Measurements from ENCODE around the gene OSBPL5. TPM values are rescaled to one million over a fixed set of nuclear protein-coding genes. Genes with fewer than 3 reads are reported as not detected.

Gene OSBPL5
- total RNA-seq, 1 experiment from 2014 or later: 21.1 TPM

DNA sequence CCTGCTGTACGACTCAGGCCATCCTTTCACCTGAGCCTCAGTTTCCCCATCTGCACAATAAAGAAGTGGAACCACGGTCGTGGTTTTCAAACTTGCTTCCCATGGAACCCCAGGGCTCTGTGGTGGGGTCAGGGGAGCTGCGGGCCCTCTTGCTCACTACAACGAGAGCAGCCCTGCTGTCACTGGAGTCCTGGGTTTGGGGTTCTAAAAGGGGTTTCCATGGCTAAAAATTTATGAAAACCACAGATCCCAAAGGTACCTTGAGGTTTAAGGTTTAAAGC lies 62.5 kb downstream of the OSBPL5 start:
- Histone ChIP-seq H3K4me3 (ENCODE audit: insufficient read depth, low read depth, low read length) (no peak overlapping the region), H3K27me3 (ENCODE audit: control insufficient read depth, insufficient read depth, low read length) (no peaks in the 10 kb centered on the region), H3K36me3 (replicated peaks; ENCODE audit: control insufficient read depth, insufficient read depth, low read length) (no peaks in the 10 kb centered on the region)
- DNase-seq: no peak

DNA sequence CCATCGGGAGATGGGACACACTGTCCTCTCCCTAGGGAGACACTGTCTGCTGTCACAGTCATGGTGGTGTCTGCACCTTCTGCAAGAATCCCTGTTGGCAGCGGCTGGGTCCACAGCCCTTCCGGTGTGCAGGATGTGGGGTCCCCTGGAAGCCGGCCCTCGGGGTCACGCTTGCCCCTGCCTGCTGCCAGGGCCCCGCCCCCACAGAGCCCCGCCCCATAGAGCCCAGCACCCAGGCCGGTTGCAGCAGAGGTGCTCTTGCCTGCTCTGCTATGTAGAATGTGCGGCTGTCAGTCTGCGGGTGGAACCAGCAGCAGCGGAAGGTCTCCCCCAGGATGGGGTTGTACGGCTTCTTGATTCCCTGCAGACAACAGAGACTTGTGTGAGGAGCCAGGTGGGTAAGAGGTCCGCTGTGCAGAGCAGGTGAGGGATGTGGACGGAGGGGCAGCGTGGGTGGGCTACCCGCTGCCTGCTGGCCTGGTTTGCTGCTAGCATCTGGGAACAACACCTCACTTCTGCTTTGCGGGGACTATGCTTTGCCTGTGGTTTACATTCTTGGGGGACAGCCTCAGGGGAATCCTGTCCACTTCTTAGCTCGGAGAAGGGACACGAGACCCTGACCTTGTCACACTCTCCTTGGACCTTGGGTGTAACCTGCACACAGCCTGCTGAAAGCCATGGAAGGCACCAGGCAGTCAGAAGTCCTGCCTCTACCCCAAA lies 63.0 kb downstream of the OSBPL5 start:
- Histone ChIP-seq H3K4me3 (ENCODE audit: insufficient read depth, low read depth, low read length) (no peak overlapping the region), H3K36me3 (replicated peaks; ENCODE audit: control insufficient read depth, insufficient read depth, low read length) (no peaks in the 10 kb centered on the region), H3K27me3 (ENCODE audit: control insufficient read depth, insufficient read depth, low read length) (no peaks in the 10 kb centered on the region)
- DNase-seq: peak; percentile 79

DNA sequence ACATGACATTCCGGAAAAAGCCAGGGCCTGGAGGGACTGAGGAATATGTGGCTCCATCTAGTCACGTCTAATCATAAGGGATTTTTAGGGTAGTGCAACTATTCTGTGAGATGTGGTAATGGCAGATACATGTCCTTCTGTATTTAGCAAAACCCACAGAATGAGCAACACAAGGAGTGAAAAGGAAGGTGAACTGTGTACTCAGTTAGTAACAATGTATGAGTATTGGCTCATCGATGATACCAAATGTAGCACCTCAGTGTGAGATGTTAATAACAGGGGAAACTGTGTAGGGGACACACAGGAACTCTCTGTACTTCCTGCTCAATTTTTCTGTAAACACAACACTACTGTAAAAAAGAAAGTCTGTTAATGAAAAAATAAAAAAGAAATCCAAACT lies 65.9 kb downstream of the OSBPL5 start:
- no peaks in the 10 kb centered on the region for H3K36me3 ChIP-seq (replicated peaks; ENCODE audit: control insufficient read depth, insufficient read depth, low read length)
- H3K27me3 ChIP-seq (ENCODE audit: control insufficient read depth, insufficient read depth, low read length): no peaks in the 10 kb centered on the region
- no peak overlapping the region for H3K4me3 ChIP-seq (ENCODE audit: insufficient read depth, low read depth, low read length)
- DNase-seq: peak; percentile 4

DNA sequence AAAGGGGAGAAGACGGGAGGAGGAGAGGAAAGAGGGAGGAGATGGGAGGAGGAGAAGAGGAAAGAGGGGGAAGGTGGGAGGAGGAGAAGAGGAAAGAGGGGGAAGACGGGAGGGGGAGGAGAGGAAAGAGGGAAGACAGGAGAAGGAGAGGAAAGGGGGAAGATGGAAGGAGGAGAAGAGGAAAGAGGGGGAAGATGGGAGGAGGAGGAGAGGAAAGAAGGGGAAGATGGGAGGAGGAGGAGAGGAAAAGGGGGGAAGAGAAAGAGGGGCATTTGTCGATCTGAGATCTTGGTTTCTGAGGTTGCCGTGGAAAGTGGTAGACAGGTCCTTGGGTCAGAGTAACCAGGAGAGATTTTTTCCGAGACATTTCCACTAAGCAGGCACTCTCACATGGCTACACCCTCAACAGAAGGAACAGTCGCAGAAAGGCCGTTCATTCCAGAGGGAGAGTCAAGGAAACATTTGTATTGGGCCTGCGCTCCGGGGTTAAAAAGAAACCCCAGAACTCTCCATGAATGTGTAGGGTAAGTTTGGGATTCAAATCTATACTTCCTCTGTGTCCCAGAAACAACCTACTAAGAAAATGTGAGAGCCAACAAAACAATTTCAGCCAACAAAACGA lies 68.1 kb downstream of the OSBPL5 start:
- Histone ChIP-seq H3K4me3 (ENCODE audit: insufficient read depth, low read depth, low read length) (no peak overlapping the region), H3K27me3 (ENCODE audit: control insufficient read depth, insufficient read depth, low read length) (no peaks in the 10 kb centered on the region), H3K36me3 (replicated peaks; ENCODE audit: control insufficient read depth, insufficient read depth, low read length) (no peaks in the 10 kb centered on the region)
- DNase-seq: peak; percentile 8

DNA sequence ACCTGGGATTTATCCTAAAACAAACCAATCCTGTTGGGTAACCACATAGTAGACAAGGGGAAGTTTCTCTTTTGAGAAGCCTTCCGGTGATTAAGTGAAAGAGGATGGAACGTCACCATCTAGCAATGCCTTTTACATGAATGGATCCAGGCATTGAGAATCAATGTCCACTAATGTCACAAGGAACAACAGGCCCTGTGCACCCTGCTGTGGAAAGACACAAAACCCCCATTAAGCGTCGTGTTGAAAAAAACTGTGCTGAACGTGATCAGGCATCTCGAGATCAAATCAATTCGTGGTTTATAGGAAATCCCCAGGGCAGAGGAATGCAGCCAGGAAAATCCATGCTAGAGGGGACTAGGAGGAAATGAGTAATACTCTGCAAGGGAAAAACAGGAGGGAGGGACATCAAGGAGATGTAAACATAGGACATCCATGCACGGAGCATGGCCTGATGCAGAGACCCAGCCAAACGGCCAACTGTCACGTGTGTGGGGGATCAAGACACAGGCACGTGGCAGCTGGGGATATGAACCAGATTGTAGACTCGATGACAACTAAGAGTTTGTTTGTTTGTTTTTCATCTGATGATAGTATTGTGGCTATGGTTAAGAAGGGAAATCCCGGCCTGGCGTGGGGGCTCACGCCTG lies 69.3 kb downstream of the OSBPL5 start:
- Histone ChIP-seq H3K36me3 (replicated peaks; ENCODE audit: control insufficient read depth, insufficient read depth, low read length) (no peaks in the 10 kb centered on the region), H3K27me3 (ENCODE audit: control insufficient read depth, insufficient read depth, low read length) (no peaks in the 10 kb centered on the region), H3K4me3 (ENCODE audit: insufficient read depth, low read depth, low read length) (no peak overlapping the region)
- peak; percentile 44 for DNase-seq

DNA sequence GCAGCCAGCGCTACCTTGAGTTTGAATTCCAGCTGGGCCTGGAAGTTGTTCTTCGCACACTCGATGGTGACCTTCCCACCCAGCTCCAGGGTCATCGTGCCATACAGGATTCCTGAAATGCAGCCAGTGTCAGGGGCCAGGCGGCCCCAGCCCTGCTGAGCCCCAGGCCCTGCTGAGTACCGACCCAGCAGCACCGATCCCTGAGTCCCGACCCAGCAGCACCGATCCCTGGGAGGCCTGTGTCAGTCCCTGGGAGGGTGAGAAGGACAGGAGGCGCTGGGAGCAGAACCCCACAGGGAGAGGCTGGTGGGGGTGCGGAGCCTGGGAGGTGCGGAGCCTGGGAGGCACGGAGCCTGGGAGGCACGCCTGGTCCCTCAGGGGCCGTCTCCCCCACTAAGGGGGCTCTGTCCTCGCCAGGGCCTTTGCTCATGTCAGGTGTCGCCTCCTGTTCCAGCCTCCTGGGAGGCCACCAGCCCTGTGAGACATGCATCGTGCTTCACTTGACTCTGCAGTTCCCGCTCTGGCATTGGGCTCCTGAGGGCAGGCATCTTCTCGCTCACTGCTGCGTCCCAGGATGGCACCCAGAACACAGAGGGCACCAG lies 70.8 kb downstream of the OSBPL5 start:
- no peaks in the 10 kb centered on the region for H3K36me3 ChIP-seq (replicated peaks; ENCODE audit: control insufficient read depth, insufficient read depth, low read length)
- DNase-seq: peak; percentile 38
- H3K4me3 ChIP-seq (ENCODE audit: insufficient read depth, low read depth, low read length): no peak overlapping the region
- no peaks in the 10 kb centered on the region for H3K27me3 ChIP-seq (ENCODE audit: control insufficient read depth, insufficient read depth, low read length)

DNA sequence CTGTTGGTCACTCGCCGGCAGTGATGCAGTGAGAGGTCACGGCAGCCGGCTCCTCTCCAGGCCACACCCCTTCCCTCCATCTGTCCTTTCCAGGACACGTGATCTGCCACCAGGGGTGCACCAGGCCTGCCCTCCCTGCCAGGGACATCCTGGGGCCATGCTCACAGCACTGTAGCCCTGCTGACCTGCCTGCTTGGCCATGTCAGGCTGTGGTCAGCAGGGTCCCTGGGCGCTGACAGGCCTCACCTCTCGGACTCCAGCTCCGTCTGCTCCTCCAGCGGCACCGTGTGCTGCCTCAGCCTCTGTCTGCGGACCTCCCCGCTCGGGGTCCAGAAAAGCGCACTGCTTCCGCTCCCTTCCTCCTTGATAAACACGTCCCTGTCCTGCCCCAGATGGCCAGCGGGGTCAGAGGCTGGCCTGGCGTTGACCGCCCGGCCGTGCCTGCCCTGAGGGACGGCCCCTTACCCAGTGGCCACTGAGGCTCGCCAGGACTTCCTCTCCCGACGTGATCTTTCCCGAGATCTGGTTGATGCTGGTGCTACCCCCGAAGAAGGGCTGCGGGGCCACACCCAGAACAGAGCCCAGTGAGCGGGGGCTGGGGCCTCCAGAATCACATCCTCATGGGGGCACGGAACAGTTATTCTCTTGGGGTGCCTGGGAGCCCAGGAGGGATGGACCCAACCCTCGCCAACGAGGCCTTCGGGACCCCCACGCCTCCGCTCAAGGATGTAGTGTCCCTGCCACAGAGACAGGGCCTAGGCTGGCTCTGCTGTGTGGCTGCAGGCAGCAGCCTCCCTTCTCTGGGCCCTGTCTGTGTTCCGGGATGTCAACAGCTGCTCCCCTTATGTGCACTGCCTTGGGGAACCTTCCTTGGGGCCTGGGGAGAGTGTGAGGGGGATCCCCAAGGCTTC lies 71.6 kb downstream of the OSBPL5 start:
- DNase-seq: peak; percentile 87
- no peaks in the 10 kb centered on the region for H3K36me3 ChIP-seq (replicated peaks; ENCODE audit: control insufficient read depth, insufficient read depth, low read length)
- no peak overlapping the region for H3K4me3 ChIP-seq (ENCODE audit: insufficient read depth, low read depth, low read length)
- H3K27me3 ChIP-seq (ENCODE audit: control insufficient read depth, insufficient read depth, low read length): no peaks in the 10 kb centered on the region

DNA sequence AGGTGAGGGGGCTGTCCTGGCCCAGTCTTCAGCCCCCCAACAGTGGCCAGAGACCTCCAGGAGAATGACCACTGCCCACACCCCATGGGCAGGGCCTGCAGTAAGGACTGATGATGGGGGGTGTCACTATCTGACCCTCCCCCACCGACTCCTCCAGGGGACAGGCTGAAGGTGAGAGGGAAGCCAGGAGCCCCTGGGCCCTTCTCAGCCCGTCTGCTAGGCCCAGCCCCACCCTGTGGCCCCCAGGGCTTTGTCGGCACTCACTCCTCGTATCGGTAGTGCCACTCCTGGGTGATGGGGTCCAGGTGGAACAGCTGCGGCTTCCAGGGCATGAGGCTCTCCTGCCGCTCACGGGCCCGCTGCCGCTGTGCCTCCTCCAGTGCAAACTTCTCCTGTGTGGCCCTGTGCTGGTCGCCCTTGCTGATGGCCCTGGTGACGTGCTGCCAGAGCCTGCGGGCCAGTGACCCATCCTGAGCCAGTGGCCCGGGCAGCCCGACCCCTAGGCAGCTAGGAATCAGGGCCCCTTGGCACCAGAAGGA lies 72.4 kb downstream of the OSBPL5 start:
- no peak overlapping the region for H3K4me3 ChIP-seq (ENCODE audit: insufficient read depth, low read depth, low read length)
- H3K27me3 ChIP-seq (ENCODE audit: control insufficient read depth, insufficient read depth, low read length): no peaks in the 10 kb centered on the region
- peak; percentile 59 for DNase-seq
- no peaks in the 10 kb centered on the region for H3K36me3 ChIP-seq (replicated peaks; ENCODE audit: control insufficient read depth, insufficient read depth, low read length)

DNA sequence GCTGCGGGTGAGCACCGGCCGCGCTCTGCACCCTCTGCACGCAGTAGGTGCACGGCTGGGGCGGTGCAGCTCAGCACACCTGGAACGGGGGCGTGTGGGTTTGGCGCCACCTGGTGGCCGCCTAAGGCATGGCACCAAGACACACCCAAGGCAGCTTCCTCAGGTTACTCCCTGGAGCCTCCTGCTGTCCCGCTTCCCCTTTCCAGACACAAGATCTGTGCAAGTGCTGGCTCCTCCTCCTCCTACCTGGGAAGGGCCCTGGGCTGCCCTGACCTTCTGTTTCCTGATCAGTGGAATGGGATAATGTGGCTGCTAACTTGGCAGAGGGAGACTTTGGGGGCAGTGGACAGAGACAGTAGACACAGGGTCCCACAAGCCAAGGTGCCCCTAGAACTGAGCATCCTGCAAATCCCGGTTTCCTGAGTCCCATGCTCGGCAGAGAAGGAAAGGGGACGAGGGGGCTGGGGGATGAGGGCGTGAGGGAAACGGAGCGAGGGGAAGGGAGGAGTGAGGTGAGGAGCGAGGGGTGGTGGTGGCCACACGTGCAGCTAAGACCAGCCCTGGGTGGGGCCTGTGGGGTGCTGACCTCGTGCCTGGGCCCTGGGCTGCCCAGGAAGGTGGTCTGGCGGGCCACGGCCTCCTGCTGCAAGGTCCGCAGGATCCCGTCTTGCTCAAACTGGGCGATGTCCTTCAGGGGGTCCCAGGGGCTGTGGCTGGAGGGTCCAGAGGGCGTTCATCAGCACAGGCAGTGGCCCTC lies 73.1 kb downstream of the OSBPL5 start:
- Histone ChIP-seq H3K27me3 (ENCODE audit: control insufficient read depth, insufficient read depth, low read length) (no peaks in the 10 kb centered on the region), H3K36me3 (replicated peaks; ENCODE audit: control insufficient read depth, insufficient read depth, low read length) (no peaks in the 10 kb centered on the region), H3K4me3 (ENCODE audit: insufficient read depth, low read depth, low read length) (no peak overlapping the region)
- DNase-seq: peak; percentile 98

DNA sequence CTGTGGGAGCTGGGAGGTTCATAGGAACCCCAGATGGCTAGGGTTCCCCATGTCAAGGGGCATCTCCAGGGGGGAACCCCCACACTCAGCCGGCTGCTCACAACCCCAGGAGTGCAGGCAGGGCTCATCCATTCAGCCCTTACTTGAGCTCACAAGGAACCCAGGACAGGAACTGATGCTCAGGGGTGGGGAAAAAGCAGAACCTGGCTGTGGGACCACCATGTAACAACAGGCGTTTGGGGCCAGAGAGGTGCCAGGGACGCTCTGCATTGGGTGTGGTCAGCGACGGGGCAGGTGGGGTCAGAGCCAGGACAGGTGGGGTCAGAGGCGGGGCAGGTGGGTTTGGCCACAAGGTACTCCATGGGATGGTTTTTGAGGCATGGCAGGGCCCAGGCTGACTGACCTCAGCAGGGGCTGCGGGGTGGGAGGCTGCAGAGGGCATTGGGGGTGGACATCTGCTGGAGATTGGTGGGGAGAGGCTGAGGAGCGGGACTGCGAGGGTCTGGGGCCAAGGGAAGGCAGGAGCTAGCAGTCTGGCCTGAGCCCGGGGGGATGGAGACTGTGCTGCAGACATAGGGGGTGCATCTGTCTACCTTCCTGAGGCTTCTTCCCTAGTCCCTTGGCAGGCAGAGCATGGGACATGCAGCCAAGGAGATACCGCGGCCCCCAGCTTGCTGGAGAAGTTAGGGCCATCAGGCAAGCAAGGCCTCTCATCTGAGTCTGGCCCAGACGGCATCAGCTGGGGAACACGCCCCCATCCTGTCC lies 73.8 kb downstream of the OSBPL5 start:
- no peaks in the 10 kb centered on the region for H3K36me3 ChIP-seq (replicated peaks; ENCODE audit: control insufficient read depth, insufficient read depth, low read length)
- no peak overlapping the region for H3K4me3 ChIP-seq (ENCODE audit: insufficient read depth, low read depth, low read length)
- DNase-seq: no peak
- H3K27me3 ChIP-seq (ENCODE audit: control insufficient read depth, insufficient read depth, low read length): no peaks in the 10 kb centered on the region

DNA sequence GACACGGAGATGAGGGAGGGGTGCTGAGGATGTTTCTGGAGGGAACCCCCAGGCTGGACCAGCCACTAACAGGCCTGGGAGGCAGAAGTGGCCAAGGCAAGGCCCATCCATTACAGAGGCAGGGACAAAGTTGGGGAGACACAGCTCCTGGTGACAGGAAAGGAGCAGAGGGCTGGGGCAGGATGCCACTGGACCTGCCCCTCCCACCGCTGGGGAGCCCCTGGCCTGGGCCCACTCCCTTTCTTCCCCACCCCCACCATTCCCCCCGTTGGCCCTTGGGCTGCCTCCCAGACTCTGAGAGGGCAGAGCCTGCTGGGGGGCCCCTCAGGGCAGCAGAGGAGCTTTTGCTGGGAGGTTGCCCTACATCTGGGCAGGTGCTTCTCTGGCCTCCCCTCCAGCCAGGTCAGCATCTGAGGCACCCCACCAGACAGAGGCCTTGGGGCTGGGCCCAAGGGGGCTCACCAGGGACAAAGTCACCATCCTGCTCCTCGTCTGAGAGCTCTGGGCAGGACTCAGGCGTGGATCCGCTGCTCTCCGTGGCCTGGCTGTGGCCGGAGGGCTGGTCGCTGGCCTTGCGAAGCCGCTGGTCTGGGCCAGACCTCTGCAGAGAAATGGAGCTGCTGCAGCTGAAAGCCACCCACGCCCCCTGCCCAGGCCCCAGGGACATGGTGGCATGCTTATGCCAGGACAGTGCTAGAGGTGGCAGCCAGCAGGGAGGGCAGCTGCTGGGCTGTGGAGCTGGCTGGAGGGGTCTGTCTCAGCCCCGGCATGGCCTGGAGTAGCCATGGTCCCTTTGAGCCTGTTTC lies 74.8 kb downstream of the OSBPL5 start:
- H3K36me3 ChIP-seq (replicated peaks; ENCODE audit: control insufficient read depth, insufficient read depth, low read length): no peaks in the 10 kb centered on the region
- peak; percentile 45 for DNase-seq
- H3K27me3 ChIP-seq (ENCODE audit: control insufficient read depth, insufficient read depth, low read length): no peaks in the 10 kb centered on the region
- no peak overlapping the region for H3K4me3 ChIP-seq (ENCODE audit: insufficient read depth, low read depth, low read length)

DNA sequence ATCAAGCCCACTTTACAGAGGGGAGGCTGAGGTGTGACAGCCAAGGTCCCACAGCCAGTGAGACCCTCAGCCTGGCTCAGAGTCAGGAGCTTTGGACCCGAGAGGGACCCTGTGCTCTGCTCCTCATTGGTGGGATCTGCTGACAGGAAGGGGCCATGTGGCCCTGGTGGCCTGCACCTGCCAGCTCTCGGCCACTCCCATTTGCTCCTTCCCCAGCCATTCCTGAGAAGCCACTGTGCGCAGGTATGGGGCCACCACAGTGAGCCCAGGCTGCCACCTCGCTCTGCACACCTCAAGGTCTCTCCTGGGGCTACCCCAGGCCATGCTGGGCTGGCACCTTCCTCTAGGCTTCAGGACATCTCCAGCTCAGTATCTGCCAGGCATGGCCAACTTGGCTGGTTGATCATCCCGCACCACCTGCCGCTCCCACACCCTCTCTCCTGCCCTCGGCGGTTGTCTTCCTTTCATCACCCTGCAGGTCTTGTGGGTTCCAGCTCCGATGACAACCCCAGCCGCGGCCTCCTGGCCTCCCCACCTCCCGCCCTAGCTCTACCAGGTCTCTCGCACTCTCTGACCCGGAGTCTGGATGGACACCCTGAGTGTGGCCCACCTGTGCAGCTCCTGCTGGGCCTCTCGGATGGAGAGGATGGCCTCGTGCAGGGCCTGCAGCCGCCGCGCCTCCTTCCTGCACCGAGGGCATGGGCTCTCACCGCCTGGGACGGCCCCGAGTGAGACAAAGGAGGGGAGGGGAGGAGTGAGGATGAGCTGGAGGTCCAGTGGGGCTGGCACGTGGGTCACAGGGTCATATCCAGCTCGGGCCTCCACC lies 75.7 kb downstream of the OSBPL5 start:
- Histone ChIP-seq H3K27me3 (ENCODE audit: control insufficient read depth, insufficient read depth, low read length) (no peaks in the 10 kb centered on the region), H3K4me3 (ENCODE audit: insufficient read depth, low read depth, low read length) (no peak overlapping the region), H3K36me3 (replicated peaks; ENCODE audit: control insufficient read depth, insufficient read depth, low read length) (no peaks in the 10 kb centered on the region)
- peak; percentile 47 for DNase-seq
